Measurements from ENCODE around the gene KLHL15. TPM values are rescaled to one million over a fixed set of nuclear protein-coding genes. Genes with fewer than 3 reads are reported as not detected.

The KLHL15 gene
- total and polyA plus RNA-seq, 2 donors (not counting 3 experiments of a cell fraction or from before 2014, with no cell fraction given), result 1.4 to 3.6 TPM

- Histone ChIP-seq H2AFZ (ENCODE audit: low read depth, low read length) (no peak overlapping the region), H3K27me3 (ENCODE audit: control insufficient read depth in 2 of 2, insufficient read depth in 2 of 2, low read length in 2 of 2) (no peaks in the 10 kb centered on the region), H3K4me3 (replicated peaks in 1 of 3; ENCODE audit: insufficient read depth in 1 of 3, low read depth in 1 of 3, low read length in 3 of 3) (no peak overlapping the region), H3K4me2 (ENCODE audit: insufficient read depth, low read length) (no peak overlapping the region), H4K20me1 (replicated peaks; ENCODE audit: control insufficient read depth, extremely low read depth, insufficient read depth, low read length) (no peaks in the 10 kb centered on the region), H3K9me1 (replicated peaks; ENCODE audit: control insufficient read depth, extremely low read depth, insufficient read depth, low read length) (no peaks in the 10 kb centered on the region), H3K27ac (ENCODE audit: insufficient read depth, low read depth, low read length) (no peak overlapping the region), H3K9ac (replicated peaks; ENCODE audit: extremely low read depth, insufficient read depth, low read length) (no peak overlapping the region), H3K79me2 (ENCODE audit: control insufficient read depth, insufficient read depth, low read length) (no peaks in the 10 kb centered on the region), H3K36me3 (ENCODE audit: control insufficient read depth in 2 of 2, extremely low read depth in 1 of 2, insufficient read depth in 2 of 2, low read length in 2 of 2) (no peaks in the 10 kb centered on the region), H3K4me1 (ENCODE audit: control insufficient read depth, extremely low read depth, insufficient read depth, low read length) (no peaks in the 10 kb centered on the region), H3K9me3 (replicated peaks; ENCODE audit: control insufficient read depth, insufficient read depth, low read length) (no peaks in the 10 kb centered on the region)
- POLR2A ChIA-PET, result no interaction called here
- intact Hi-C loops (cut with micrococcal nuclease) (no loop called here), dilution Hi-C loops (cut with MboI; ENCODE audit: extremely low pct_ligation_motif_present, low sequenced_read_pairs) (no loop called here)
- DNase-seq (ENCODE audit: low read depth, low spot score), result no peak
- no peak for FAIRE-seq
- no TSS peak for BruUV-seq (replicated peaks)
- CTCF ChIA-PET, result no interaction called here
- TF ChIP-seq, protein P1, sequence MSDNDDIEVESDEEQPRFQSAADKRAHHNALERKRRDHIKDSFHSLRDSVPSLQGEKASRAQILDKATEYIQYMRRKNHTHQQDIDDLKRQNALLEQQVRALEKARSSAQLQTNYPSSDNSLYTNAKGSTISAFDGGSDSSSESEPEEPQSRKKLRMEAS (IDR thresholded peaks at IDR 0.05; ENCODE audit: insufficient read depth, insufficient read length), result no peak
- TF ChIP-seq POLR2AphosphoS5 (IDR thresholded peaks at IDR 0.05; ENCODE audit: insufficient read depth, low read depth, low read length) (no peak), MYC (IDR thresholded peaks at IDR 0.05; ENCODE audit: low read depth, low read length) (no peak), FOS (IDR thresholded peaks at IDR 0.05; ENCODE audit: borderline replicate concordance, insufficient read depth, low read length) (no peak), EZH2 (IDR thresholded peaks at IDR 0.05; ENCODE audit: borderline replicate concordance, low read depth, low read length, severe bottlenecking) (no peak), GATA2 (IDR thresholded peaks at IDR 0.05; ENCODE audit: insufficient read depth, insufficient read length, low read depth, low read length) (no peak), POLR2A (IDR thresholded peaks at IDR 0.05; ENCODE audit: low read depth, low read length) (no peak), JUN (IDR thresholded peaks at IDR 0.05; ENCODE audit: borderline replicate concordance, insufficient read depth, insufficient read length, low read depth) (no peak)
- TF ChIP-seq, protein P2, sequence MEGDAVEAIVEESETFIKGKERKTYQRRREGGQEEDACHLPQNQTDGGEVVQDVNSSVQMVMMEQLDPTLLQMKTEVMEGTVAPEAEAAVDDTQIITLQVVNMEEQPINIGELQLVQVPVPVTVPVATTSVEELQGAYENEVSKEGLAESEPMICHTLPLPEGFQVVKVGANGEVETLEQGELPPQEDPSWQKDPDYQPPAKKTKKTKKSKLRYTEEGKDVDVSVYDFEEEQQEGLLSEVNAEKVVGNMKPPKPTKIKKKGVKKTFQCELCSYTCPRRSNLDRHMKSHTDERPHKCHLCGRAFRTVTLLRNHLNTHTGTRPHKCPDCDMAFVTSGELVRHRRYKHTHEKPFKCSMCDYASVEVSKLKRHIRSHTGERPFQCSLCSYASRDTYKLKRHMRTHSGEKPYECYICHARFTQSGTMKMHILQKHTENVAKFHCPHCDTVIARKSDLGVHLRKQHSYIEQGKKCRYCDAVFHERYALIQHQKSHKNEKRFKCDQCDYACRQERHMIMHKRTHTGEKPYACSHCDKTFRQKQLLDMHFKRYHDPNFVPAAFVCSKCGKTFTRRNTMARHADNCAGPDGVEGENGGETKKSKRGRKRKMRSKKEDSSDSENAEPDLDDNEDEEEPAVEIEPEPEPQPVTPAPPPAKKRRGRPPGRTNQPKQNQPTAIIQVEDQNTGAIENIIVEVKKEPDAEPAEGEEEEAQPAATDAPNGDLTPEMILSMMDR (IDR thresholded peaks at IDR 0.05; ENCODE audit: extremely low read depth in 1 of 2, insufficient read depth in 1 of 2, low read depth in 1 of 2, low read length in 2 of 2), result no peak
Observed at GRCh38 chrX:23935106-23935505, 91.9 kb downstream of the KLHL15 start.

Other genes with a start within 250 kb of the KLHL15 start
- 256 and 289 TPM in 2 replicates for gene SAT1, start 244.0 kb downstream of the KLHL15 start, total RNA-seq
- 264 and 526 TPM in 2 replicates for gene SAT1, start 244.0 kb downstream of the KLHL15 start, polyA plus RNA-seq
- gene APOO, start 119.2 kb downstream of the KLHL15 start, total RNA-seq, result 20.9 and 24.3 TPM in 2 replicates
- 7.6 and 9.8 TPM in 2 replicates for gene APOO, start 119.2 kb downstream of the KLHL15 start, polyA plus RNA-seq
- not detected in 2 replicates for gene CXorf58, start 119.2 kb downstream of the KLHL15 start, total RNA-seq
- not detected in 2 replicates for gene CXorf58, start 119.2 kb downstream of the KLHL15 start, polyA plus RNA-seq
- 152 and 161 TPM in 2 replicates for gene EIF2S3, start 27.8 kb upstream of the KLHL15 start, total RNA-seq
- 33.9 and 35.8 TPM in 2 replicates for gene EIF2S3, start 27.8 kb upstream of the KLHL15 start, polyA plus RNA-seq
- gene ZFX, start 122.5 kb upstream of the KLHL15 start, total RNA-seq, result 32.1 and 34.1 TPM in 2 replicates
- gene ZFX, start 122.5 kb upstream of the KLHL15 start, polyA plus RNA-seq, result 6.0 and 11.4 TPM in 2 replicates